Left ventricle myocardium superior (tissue), 1 donor: ENCODE data around the gene MGMT. TPM values are rescaled to one million over a fixed set of nuclear protein-coding genes. Genes with fewer than 3 reads are reported as not detected.

Experiments used
- ATAC-seq: fragments of 200-7000 bp; cut with Tn5 transposase; one replicate; pipeline ENCODE4 v1.9.1; 2020; ENCODE audit warnings: mild to moderate bottlenecking, moderate library complexity
- DNase-seq: peaks from one replicate; pipeline ENCODE4 v3.0.0-alpha.2; 2020
- intact Hi-C: fragments of 100-400 bp; cut with micrococcal nuclease; formaldehyde crosslinking; loops from one replicate; pipeline ENCODE4 v1.11.0; 2022
- total RNA-seq: library from RNA; stranded (reverse); fragmentation: NEBNext Ultra II Directional; extraction: Animal tissue kit (Norgen Biotek cat#: 25700); gene quantifications from one replicate; pipeline ENCODE4 v1.2.1, GENCODE V29; 2021
- donor health status: DM: no; HTN: yes; CAD: no; lungs with severe emphysema.

The MGMT gene
- total RNA-seq, 1 donor from 2014 or later, result 16.7 TPM

- DNase-seq (no peak), ATAC-seq (no peak)
- intact Hi-C loops, result no loop called here
Measured at GRCh38 chr10:129513312-129513711, 46.3 kb downstream of the MGMT start.

GRCh38 chr10:129514568-129515451 is 47.8 kb downstream of the MGMT start:
- DNase-seq (no peak), ATAC-seq (no peak)
- intact Hi-C loops, result no loop called here

- no peak for ATAC-seq
- no peak for DNase-seq
- intact Hi-C loops, result no loop called here
Measured at GRCh38 chr10:129516846-129517679, 50.0 kb downstream of the MGMT start.

- ATAC-seq, result no peak
- no peak for DNase-seq
- intact Hi-C loops, result no loop called here
Measured at GRCh38 chr10:129517680-129518057, 50.6 kb downstream of the MGMT start.

- intact Hi-C loops, result no loop called here
- DNase-seq (no peak), ATAC-seq (no peak)
Measured at GRCh38 chr10:129518793-129519192, 51.8 kb downstream of the MGMT start.

GRCh38 chr10:129520440-129521080 is 53.5 kb downstream of the MGMT start:
- ATAC-seq (no peak), DNase-seq (no peak)
- intact Hi-C loops, result no loop called here

- DNase-seq, result no peak
- intact Hi-C loops, result no loop called here
- no peak for ATAC-seq
Measured at GRCh38 chr10:129521161-129522025, 54.4 kb downstream of the MGMT start.

GRCh38 chr10:129522041-129522585 is 55.1 kb downstream of the MGMT start:
- intact Hi-C loops, result no loop called here
- no peak for DNase-seq
- ATAC-seq, result no peak

GRCh38 chr10:129523031-129523722 is 56.1 kb downstream of the MGMT start:
- DNase-seq, result no peak
- intact Hi-C loops, result no loop called here
- no peak for ATAC-seq

- intact Hi-C loops, result no loop called here
- DNase-seq, result no peak
- ATAC-seq, result no peak
Measured at GRCh38 chr10:129523723-129524316, 56.8 kb downstream of the MGMT start.

GRCh38 chr10:129524936-129525335 is 57.9 kb downstream of the MGMT start:
- intact Hi-C loops, result no loop called here
- no peak for ATAC-seq

GRCh38 chr10:129525401-129525801 is 58.4 kb downstream of the MGMT start:
- intact Hi-C loops, result no loop called here
- peak; percentile 61 for ATAC-seq

More at GRCh38 chr10:129524936-129525335, 57.9 kb downstream of the MGMT start:
- no peak for DNase-seq

GRCh38 chr10:129526943-129527342 is 59.9 kb downstream of the MGMT start:
- no peak for ATAC-seq
- intact Hi-C loops, result no loop called here
- no peak for DNase-seq

More at GRCh38 chr10:129525401-129525801, 58.4 kb downstream of the MGMT start:
- no peak for DNase-seq

- DNase-seq, result no peak
- intact Hi-C loops, result no loop called here
- ATAC-seq, result no peak
Measured at GRCh38 chr10:129528376-129528978, 61.4 kb downstream of the MGMT start.

GRCh38 chr10:129530581-129530980 is 63.5 kb downstream of the MGMT start:
- DNase-seq (no peak), ATAC-seq (no peak)
- intact Hi-C loops, result no loop called here

GRCh38 chr10:129531195-129531968 is 64.3 kb downstream of the MGMT start:
- ATAC-seq (no peak), DNase-seq (no peak)
- intact Hi-C loops, result no loop called here
